Subcutaneous adipose tissue (tissue), 4 donors: ENCODE results near the gene SIGLEC11. TPM values are rescaled to one million over a fixed set of nuclear protein-coding genes. Genes with fewer than 3 reads are reported as not detected.
"Not testable (repeated sequence)": the region's sequence is repeated elsewhere in the genome, so short reads cannot be mapped to it uniquely, and the experiment has no call there.

Experiments
- total RNA-seq, 4 donors: library from RNA; depleted of rRNA; stranded (reverse); fragments of >200 nt; gene quantifications; one replicate each; pipeline ENCODE4 v1.1.0, GENCODE V29; 2016
- TF ChIP-seq, protein P1 (sequence below): fragments of 450-650 bp; IDR thresholded peaks from one replicate; pipeline ENCODE4 v1.5.1; 2016; ENCODE audit warnings: low read depth, mild to moderate bottlenecking, control low read depth, antibody characterized with exemption, moderate library complexity

SIGLEC11 gene, protein sequence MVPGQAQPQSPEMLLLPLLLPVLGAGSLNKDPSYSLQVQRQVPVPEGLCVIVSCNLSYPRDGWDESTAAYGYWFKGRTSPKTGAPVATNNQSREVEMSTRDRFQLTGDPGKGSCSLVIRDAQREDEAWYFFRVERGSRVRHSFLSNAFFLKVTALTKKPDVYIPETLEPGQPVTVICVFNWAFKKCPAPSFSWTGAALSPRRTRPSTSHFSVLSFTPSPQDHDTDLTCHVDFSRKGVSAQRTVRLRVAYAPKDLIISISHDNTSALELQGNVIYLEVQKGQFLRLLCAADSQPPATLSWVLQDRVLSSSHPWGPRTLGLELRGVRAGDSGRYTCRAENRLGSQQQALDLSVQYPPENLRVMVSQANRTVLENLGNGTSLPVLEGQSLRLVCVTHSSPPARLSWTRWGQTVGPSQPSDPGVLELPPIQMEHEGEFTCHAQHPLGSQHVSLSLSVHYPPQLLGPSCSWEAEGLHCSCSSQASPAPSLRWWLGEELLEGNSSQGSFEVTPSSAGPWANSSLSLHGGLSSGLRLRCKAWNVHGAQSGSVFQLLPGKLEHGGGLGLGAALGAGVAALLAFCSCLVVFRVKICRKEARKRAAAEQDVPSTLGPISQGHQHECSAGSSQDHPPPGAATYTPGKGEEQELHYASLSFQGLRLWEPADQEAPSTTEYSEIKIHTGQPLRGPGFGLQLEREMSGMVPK
- total RNA-seq, result 1 to 10 TPM in 3 of 4 donors, under 1 TPM in 1; 0.65 to 6.6 (median 2.7) TPM

DNA sequence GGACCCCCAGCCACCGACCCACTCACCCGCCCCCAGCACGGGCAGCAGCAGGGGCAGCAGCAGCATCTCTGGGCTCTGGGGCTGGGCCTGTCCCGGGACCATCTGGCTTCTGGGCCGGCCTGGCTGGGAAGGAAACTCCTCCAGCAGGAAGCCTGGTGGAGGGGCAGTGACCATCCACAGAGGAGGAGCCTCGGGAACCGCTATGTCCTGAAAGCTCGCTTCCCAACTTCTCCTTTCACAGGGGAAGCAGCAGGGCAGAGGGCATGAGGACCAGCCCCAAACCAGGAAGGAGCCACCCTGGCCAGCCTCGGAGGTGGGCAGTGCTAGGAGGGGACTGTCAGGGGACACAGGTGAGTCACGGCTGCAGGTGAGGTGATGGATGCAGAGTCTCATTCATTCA lies at the start of gene SIGLEC11:
TSS of gene SIGLEC11 (minus strand) at position 193 of the 400 bp plus-strand sequence. CDS start at position 102, 91 bp downstream.
- TF ChIP-seq, protein P1, sequence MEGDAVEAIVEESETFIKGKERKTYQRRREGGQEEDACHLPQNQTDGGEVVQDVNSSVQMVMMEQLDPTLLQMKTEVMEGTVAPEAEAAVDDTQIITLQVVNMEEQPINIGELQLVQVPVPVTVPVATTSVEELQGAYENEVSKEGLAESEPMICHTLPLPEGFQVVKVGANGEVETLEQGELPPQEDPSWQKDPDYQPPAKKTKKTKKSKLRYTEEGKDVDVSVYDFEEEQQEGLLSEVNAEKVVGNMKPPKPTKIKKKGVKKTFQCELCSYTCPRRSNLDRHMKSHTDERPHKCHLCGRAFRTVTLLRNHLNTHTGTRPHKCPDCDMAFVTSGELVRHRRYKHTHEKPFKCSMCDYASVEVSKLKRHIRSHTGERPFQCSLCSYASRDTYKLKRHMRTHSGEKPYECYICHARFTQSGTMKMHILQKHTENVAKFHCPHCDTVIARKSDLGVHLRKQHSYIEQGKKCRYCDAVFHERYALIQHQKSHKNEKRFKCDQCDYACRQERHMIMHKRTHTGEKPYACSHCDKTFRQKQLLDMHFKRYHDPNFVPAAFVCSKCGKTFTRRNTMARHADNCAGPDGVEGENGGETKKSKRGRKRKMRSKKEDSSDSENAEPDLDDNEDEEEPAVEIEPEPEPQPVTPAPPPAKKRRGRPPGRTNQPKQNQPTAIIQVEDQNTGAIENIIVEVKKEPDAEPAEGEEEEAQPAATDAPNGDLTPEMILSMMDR, result not testable (repeated sequence)

DNA sequence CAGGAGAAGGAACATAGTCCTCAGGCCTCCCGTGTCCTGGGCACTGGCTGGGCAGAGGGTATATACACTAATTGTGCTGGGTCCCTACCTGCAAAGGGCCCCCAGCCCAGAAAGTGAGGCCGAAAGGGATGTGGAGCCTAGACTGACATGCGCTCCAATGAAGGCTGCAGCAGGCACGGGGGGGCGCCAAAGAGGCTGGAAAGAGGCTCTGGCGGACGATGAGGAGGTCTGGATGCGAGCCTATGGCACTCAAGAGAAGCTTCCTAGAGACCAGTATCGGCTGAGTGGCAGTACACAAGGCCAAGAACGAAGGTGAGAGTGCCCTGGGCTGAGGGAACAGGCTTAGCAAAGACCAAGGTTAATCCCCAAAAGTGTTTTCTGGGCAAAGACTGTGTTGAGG lies 47.6 kb upstream of the SIGLEC11 start:
- TF ChIP-seq, protein P1, result no peak

DNA sequence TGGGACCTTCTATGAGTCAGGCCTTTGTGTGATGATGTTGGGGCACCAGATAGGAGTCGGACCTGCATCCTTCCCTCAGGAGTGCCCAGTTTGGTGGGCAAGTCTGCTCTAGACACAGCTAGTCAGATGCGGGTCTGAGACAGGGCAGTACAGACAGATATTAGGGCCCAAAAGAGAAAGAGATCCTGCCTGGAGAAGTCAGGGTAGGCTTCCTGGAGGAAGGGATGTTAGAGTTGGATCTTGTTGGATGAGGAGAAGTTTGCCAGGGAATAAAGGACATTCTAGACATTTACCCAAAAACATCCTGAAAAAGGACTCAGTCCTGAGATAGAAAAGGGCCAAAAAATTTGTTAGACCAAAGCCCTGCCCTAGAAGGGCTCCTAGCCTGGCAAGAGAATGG lies 47.0 kb upstream of the SIGLEC11 start:
- TF ChIP-seq, protein P1, result no peak

DNA sequence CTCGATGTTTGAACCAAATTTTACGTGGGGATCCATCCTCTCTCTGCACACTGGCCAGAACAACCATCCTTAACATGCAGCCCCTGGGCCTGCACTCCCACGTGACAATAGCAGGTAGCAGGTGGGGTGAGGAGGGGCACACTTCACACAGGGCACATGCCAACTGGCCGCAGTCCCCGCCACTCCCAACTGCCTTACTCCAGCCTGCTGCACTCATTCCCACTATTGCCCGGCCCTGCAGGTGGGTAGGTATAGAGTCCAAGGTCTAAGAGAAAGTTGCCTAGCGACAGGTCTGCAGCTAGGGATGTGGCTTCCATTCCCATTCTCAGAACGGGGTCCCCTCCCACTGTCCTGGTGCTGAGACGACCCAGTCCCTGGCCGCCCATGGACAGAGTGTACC lies 46.2 kb upstream of the SIGLEC11 start:
- TF ChIP-seq, protein P1, result no peak

DNA sequence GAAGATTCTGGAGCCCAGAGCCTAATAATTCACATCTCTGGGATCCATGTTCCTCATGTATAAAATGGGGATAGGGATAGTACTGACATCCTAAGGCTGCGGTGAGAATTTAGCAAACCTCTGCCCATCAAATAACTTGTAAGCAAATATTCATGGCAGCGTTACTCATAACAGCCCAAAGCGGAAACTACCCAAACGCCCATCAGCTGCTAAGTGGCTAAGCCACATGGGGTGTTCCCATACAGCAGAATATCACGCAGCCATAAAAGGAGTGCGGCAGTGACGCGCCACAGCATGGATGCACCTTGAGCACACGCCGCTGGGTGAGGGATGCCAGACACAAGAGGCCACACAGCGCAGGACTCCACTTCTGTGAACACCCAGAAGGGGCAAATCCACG lies 44.5 kb upstream of the SIGLEC11 start:
- TF ChIP-seq, protein P1, result no peak

DNA sequence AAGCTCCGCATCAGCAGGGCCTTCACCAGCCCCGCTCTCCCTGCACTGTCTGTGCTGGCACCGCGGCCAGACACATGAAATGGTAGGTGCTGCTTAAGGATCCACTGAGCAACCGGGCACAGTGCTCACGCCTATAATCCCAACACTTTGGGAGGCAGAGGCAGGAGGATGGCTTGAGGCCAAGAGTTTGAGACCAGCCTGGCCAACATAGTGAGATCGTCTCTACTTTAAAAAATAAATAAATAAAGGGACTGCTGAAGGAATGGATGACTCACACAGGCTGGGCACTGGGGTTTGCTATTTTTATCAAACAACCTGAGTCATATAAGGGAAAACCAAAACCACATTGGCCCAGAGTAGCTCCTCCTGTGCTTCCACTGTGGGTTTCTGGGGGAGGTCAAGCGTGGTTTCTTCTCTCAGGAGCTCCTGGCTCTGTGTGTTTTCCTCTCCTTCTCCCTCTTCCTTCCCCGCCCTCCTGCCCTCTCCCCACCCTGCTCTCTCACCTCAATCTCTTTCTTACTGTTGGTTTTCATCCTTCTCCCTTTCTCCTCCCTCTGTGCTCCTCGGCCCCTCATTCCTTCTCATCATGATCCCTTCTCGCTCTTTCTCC lies 42.9 kb upstream of the SIGLEC11 start:
- TF ChIP-seq, protein P1, result no peak

DNA sequence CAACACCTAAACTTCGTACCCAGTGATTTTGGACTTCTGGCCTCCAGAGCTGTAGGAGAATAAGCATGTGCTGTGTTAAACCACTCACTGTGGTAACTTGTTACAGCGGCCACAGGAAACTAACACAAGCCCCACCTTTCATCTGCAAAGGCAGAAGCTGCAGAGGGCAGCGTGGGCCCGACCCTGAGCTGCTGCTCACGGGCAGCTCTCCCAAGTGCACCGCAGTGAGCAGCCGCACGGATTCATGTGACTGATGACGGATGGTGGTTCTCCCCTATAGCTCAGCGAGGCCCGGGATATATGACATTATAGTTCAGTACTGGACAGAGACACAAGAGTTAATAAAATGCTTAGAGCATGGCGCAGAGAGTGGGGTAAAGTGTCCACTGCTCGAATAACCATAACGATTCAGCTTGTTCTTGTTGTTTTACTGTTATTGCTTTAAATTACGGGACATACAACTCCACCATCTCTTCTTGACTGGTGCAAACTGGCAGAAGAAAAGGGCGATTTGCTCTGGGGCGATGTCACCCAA lies 42.3 kb upstream of the SIGLEC11 start:
- TF ChIP-seq, protein P1, result no peak
